ENCODE data around the gene CRYGS.

The CRYGS gene

GRCh38 chr3:186493525-186494255, 50.5 kb downstream of the CRYGS start:
- DNase-seq (ENCODE audit: low read depth), result peak; percentile 41

- DNase-seq (ENCODE audit: low read depth), result no peak
Measured at GRCh38 chr3:186492385-186492984, 51.7 kb downstream of the CRYGS start.

GRCh38 chr3:186489507-186489906, 54.7 kb downstream of the CRYGS start:
- DNase-seq (ENCODE audit: low read depth), result no peak
